ENCODE results near the gene CCDC150.
"Not testable (repeated sequence)": the region's sequence is repeated elsewhere in the genome, so short reads cannot be mapped to it uniquely, and the experiment has no call there.

Gene CCDC150

DNA sequence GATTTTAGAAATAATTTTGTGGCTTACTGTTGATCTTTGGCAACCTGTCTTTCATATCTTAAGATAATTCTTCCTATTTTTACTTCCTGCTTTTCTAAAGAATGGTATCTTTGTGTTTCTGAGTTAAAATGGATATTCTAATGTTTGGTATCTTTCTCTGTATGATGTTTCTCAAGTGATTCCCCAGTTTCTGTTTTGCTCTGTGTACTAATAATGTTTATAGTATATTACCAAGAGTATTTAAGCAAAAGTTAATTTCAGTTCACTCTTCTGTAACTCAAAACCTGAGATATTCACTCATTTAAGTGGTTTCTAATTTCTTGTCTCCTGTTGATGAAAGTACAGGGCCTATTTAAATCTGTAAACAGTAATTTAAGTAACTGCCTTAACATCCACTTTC lies 58.3 kb downstream of the CCDC150 start:
- Mint-ChIP-seq H3K27ac (no peak overlapping the region), H3K9me3 (peaks cover 5% of the 10 kb centered on the region), H3K4me1 (peaks cover 3% of the 10 kb centered on the region), H3K36me3 (ENCODE audit: low read depth) (peaks cover 10% of the 10 kb centered on the region), H3K27me3 (ENCODE audit: low read depth) (no peaks in the 10 kb centered on the region), H3K4me3 (no peak overlapping the region)
- no peak for TF ChIP-seq CTCF (IDR thresholded peaks at IDR 0.05; ENCODE audit: unreplicated experiment in 3 of 3)

GRCh38 chr2:196702641-196703040 lies 63.1 kb downstream of the CCDC150 start:
- no peaks in the 10 kb centered on the region for H3K27me3 Mint-ChIP-seq (ENCODE audit: low read depth)
- no peak for TF ChIP-seq CTCF (IDR thresholded peaks at IDR 0.05; ENCODE audit: unreplicated experiment in 3 of 3)
- H3K36me3 Mint-ChIP-seq (ENCODE audit: low read depth): peaks cover 17% of the 10 kb centered on the region

GRCh38 chr2:196703695-196704094 lies 64.2 kb downstream of the CCDC150 start:
- Mint-ChIP-seq H3K4me1 (peaks cover 14% of the 10 kb centered on the region), H3K9me3 (peaks cover 14% of the 10 kb centered on the region), H3K27me3 (ENCODE audit: low read depth) (no peaks in the 10 kb centered on the region), H3K4me3 (no peak overlapping the region), H3K27ac (peak overlapping the region in 1 of 3 experiments; percentile 26), H3K36me3 (ENCODE audit: low read depth) (peaks cover 20% of the 10 kb centered on the region)
- no peak for TF ChIP-seq CTCF (IDR thresholded peaks at IDR 0.05; ENCODE audit: unreplicated experiment in 3 of 3)

More at GRCh38 chr2:196702641-196703040, 63.1 kb downstream of the CCDC150 start:
- peaks cover 14% of the 10 kb centered on the region for H3K4me1 Mint-ChIP-seq
- H3K4me3 Mint-ChIP-seq: no peak overlapping the region
- peaks cover 7% of the 10 kb centered on the region for H3K9me3 Mint-ChIP-seq
- H3K27ac Mint-ChIP-seq: peak overlapping the region in 1 of 3 experiments; percentile 26

- Mint-ChIP-seq H3K9me3 (peaks cover 29% of the 10 kb centered on the region), H3K36me3 (ENCODE audit: low read depth) (peaks cover 29% of the 10 kb centered on the region)
- H3K4me1 Mint-ChIP-seq; H3K27me3 Mint-ChIP-seq (ENCODE audit: low read depth); H3K4me3 Mint-ChIP-seq; H3K27ac Mint-ChIP-seq: not testable (repeated sequence)
Observed at GRCh38 chr2:196710056-196710455, 70.5 kb downstream of the CCDC150 start.

GRCh38 chr2:196711625-196712024 lies 72.1 kb downstream of the CCDC150 start:
- Mint-ChIP-seq H3K4me3 (no peak overlapping the region), H3K27ac (no peak overlapping the region), H3K27me3 (ENCODE audit: low read depth) (no peaks in the 10 kb centered on the region), H3K36me3 (ENCODE audit: low read depth) (peaks cover 23% of the 10 kb centered on the region), H3K9me3 (peaks cover 29% of the 10 kb centered on the region), H3K4me1 (no peaks in the 10 kb centered on the region)
- no peak for TF ChIP-seq CTCF (IDR thresholded peaks at IDR 0.05; ENCODE audit: unreplicated experiment in 3 of 3)

GRCh38 chr2:196712867-196713266 lies 73.4 kb downstream of the CCDC150 start:
- Mint-ChIP-seq H3K27ac (no peak overlapping the region), H3K27me3 (ENCODE audit: low read depth) (no peaks in the 10 kb centered on the region), H3K4me1 (no peaks in the 10 kb centered on the region), H3K36me3 (ENCODE audit: low read depth) (peaks cover 19% of the 10 kb centered on the region), H3K9me3 (peaks cover 20% of the 10 kb centered on the region), H3K4me3 (no peak overlapping the region)
- TF ChIP-seq CTCF (IDR thresholded peaks at IDR 0.05; ENCODE audit: unreplicated experiment in 3 of 3): no peak

All from nephron (organoid).